ENCODE measurements around the gene SPECC1. TPM values are rescaled to one million over a fixed set of nuclear protein-coding genes. Genes with fewer than 3 reads are reported as not detected.

Gene SPECC1
- total and polyA plus RNA-seq, 2 of the 13 experiments (the other 11 are each of a cell fraction or from before 2014, with no cell fraction given), result 2.3 to 6.9 TPM

DNA sequence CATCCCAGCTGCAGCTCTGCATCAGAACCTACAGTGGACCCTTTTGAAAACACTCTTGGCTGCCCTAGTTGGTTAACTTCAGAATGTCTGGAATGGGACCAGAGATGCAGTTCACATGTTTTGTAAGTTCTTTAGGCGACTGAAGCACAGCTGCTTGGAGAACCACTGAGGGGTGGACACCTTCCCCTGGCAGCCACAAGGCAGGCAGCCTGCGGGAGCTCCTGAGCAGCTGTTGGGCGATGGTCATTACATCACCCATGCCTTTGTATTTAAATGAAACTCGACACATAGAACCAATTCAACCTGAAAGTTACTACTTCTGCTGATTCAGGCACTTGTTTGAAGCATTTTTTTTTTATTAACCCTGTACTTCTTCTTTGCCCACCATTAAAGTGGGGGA, 306.7 kb downstream of the SPECC1 start:
- no peak for TF ChIP-seq ZNF446 (CRISPR knock-in tag; IDR thresholded peaks at IDR 0.05)
- TF ChIP-seq ZNF33B (CRISPR knock-in tag; IDR thresholded peaks at IDR 0.05), result no peak
- no peak for TF ChIP-seq ZFP36 (IDR thresholded peaks at IDR 0.05; ENCODE audit: borderline replicate concordance, low read depth, low read length, partially characterized antibody)
- TF ChIP-seq HNF4G (IDR thresholded peaks at IDR 0.05; ENCODE audit: borderline replicate concordance, low read depth, low read length), result no peak
- no peak for TF ChIP-seq HNF4G (CRISPR knock-in tag; IDR thresholded peaks at IDR 0.05; ENCODE audit: borderline replicate concordance, low read depth)
- no peak for TF ChIP-seq MEF2D (CRISPR knock-in tag; IDR thresholded peaks at IDR 0.05)
- no peak for TF ChIP-seq ARNTL (CRISPR knock-in tag; IDR thresholded peaks at IDR 0.05)
- TF ChIP-seq ZNF326 (CRISPR knock-in tag; IDR thresholded peaks at IDR 0.05; ENCODE audit: borderline replicate concordance), result no peak
- TF ChIP-seq IRF2 (CRISPR knock-in tag; IDR thresholded peaks at IDR 0.05), result no peak
- TF ChIP-seq EHMT2 (IDR thresholded peaks at IDR 0.05; ENCODE audit: borderline replicate concordance, low read depth, low read length), result no peak
- no peak for TF ChIP-seq RFX5 (IDR thresholded peaks at IDR 0.05; ENCODE audit: low read depth, low read length)
- TF ChIP-seq HDAC1 (CRISPR knock-in tag; IDR thresholded peaks at IDR 0.05), result no peak
- no peak for TF ChIP-seq ZFP41 (CRISPR knock-in tag; IDR thresholded peaks at IDR 0.05; ENCODE audit: borderline replicate concordance)
- TF ChIP-seq, protein P1, sequence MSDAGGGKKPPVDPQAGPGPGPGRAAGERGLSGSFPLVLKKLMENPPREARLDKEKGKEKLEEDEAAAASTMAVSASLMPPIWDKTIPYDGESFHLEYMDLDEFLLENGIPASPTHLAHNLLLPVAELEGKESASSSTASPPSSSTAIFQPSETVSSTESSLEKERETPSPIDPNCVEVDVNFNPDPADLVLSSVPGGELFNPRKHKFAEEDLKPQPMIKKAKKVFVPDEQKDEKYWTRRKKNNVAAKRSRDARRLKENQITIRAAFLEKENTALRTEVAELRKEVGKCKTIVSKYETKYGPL (CRISPR knock-in tag; IDR thresholded peaks at IDR 0.05), result no peak
- no peak for TF ChIP-seq HOXA9 (CRISPR knock-in tag; IDR thresholded peaks at IDR 0.05; ENCODE audit: borderline replicate concordance)
- no peak for TF ChIP-seq CREB1 (IDR thresholded peaks at IDR 0.05)
- no peak for TF ChIP-seq CREB1 (CRISPR knock-in tag; IDR thresholded peaks at IDR 0.05)
- TF ChIP-seq ZFP36L1 (CRISPR knock-in tag; IDR thresholded peaks at IDR 0.05), result no peak
- no peak for TF ChIP-seq ELF1 (CRISPR knock-in tag; IDR thresholded peaks at IDR 0.05)
- BruUV-seq (replicated peaks), result no TSS peak
- DNase-seq (ENCODE audit: low spot score), result no peak
- no peak for FAIRE-seq
- no peak overlapping the region for H3K27ac ChIP-seq (ENCODE audit: extremely low read length, insufficient read depth, low read length)
- no peaks in the 10 kb centered on the region for H3K4me1 ChIP-seq (ENCODE audit: insufficient read depth, low read length)
- no peaks in the 10 kb centered on the region for H3K36me3 ChIP-seq (replicated peaks in 1 of 2; ENCODE audit: control insufficient read depth in 1 of 2, insufficient read depth in 2 of 2, low read length in 2 of 2)
- in situ Hi-C loops (cut with HindIII; ENCODE audit: extremely low pct_ligation_motif_present, low pct_unique_long_range_greater_than_20kb) (loop anchor here (10.0 to 25.0 kb wide), 3 partner anchors 91 to 329 kb away; partner anchors contain the start of gene AKAP10), intact Hi-C loops (cut with micrococcal nuclease; ENCODE audit: unreplicated experiment) (no loop called here)
- no peak for ATAC-seq
- no peak overlapping the region for H3K4me3 ChIP-seq (replicated peaks in 1 of 3; ENCODE audit: insufficient read depth in 1 of 3, low read depth in 2 of 3, low read length in 3 of 3)
- no peak overlapping the region for H3K4me2 ChIP-seq (ENCODE audit: low read depth, low read length)
- H3K27me3 ChIP-seq (ENCODE audit: control insufficient read depth in 1 of 2, insufficient read depth in 2 of 2, low read length in 2 of 2), result no peaks in the 10 kb centered on the region
- no peak overlapping the region for H2AFZ ChIP-seq (ENCODE audit: low read length)
- no peaks in the 10 kb centered on the region for H3K79me2 ChIP-seq (ENCODE audit: insufficient read depth, low read length)
- 58% methylated on average over 4 of the region's 4 CpGs for WGBS (ENCODE audit: low lambda C conversion rate)
- ChIA-PET POLR2A (no interaction called here), CTCF (ENCODE audit: low intra/inter-chr PET ratio, low total read pairs) (no interaction called here)
- no peaks in the 10 kb centered on the region for H4K20me1 ChIP-seq (ENCODE audit: insufficient read depth, low read length)
- no peaks in the 10 kb centered on the region for H3K9me3 ChIP-seq (ENCODE audit: low read length)
- H3K9ac ChIP-seq (ENCODE audit: insufficient read depth, low read depth, low read length), result no peak overlapping the region
